ENCODE data around the gene CYBC1. TPM values are rescaled to one million over a fixed set of nuclear protein-coding genes. Genes with fewer than 3 reads are reported as not detected.

CYBC1 gene
- total and polyA plus RNA-seq, 7 experiments from 2014 or later = 112 to 385 (median 181) TPM

GRCh38 chr17:82392941-82393340 is 57.6 kb downstream of the CYBC1 start:
- Mint-ChIP-seq H3K27me3 (no peaks in the 10 kb centered on the region), H3K4me1 (peaks cover 0 to 10% (median 0%) of the 10 kb centered on the region in 7 donors), H3K36me3 (peaks cover 0 to 23% (median 8%) of the 10 kb centered on the region in 5 donors), H3K27ac (no peak overlapping the region), H3K4me3 (no peak overlapping the region), H3K9me3 (peaks cover 0 to under 1% (median 0%) of the 10 kb centered on the region in 11 donors)
- intact Hi-C loops (cut with micrococcal nuclease) = no loop called here
- peaks cover 0 to 37% (median 0%) of the 10 kb centered on the region in 3 experiments for H3K36me3 ChIP-seq (ENCODE audit: control insufficient read depth in 2 of 3, insufficient read depth in 3 of 3, low read length in 3 of 3)
- ATAC-seq (no peak), DNase-seq (no peak)
- H3K27ac ChIP-seq (ENCODE audit: low read depth, low read length) = no peak overlapping the region
- no peaks in the 10 kb centered on the region for H3K9me3 ChIP-seq (ENCODE audit: control insufficient read depth in 2 of 3, low read length in 3 of 3)
- ChIA-PET POLR2A (interaction anchor here (0.8 kb wide), 1 partner anchor 63 kb away, joined by 3 read pairs; no protein-coding TSS in a partner anchor), CTCF (no interaction called here)
- no peaks in the 10 kb centered on the region for H3K27me3 ChIP-seq (ENCODE audit: control insufficient read depth in 2 of 2, insufficient read depth in 2 of 2, low read length in 2 of 2)
- no peak overlapping the region for H3K4me3 ChIP-seq (ENCODE audit: low read length)
- H3K4me1 ChIP-seq (ENCODE audit: control insufficient read depth in 2 of 2, insufficient read depth in 2 of 2, low read length in 2 of 2) = no peaks in the 10 kb centered on the region

Other genes with a start within 250 kb of the CYBC1 start
- gene CCDC57, start 237.9 kb downstream of the CYBC1 start, total RNA-seq = 100 to 1,000 TPM in 2 of 5 experiments, 10 to 100 TPM in 3; 75.7 to 127 (median 95.0) TPM
- gene CCDC57, start 237.9 kb downstream of the CYBC1 start, polyA plus RNA-seq = 10 to 100 TPM; 32.1 to 36.8 TPM
- gene SLC16A3, start 221.7 kb downstream of the CYBC1 start, total RNA-seq = 100 to 1,000 TPM in 2 of 5 experiments, 10 to 100 TPM in 3; 14.6 to 264 (median 67.0) TPM
- gene SLC16A3, start 221.7 kb downstream of the CYBC1 start, polyA plus RNA-seq = 1 to 10 TPM; 1.4 to 1.9 TPM
- 100 to 1,000 TPM; 144 to 249 (median 176) TPM for gene CSNK1D, start 177.1 kb downstream of the CYBC1 start, total RNA-seq
- 10 to 100 TPM; 46.1 to 81.3 TPM for gene CSNK1D, start 177.1 kb downstream of the CYBC1 start, polyA plus RNA-seq
- gene CD7, start 133.1 kb downstream of the CYBC1 start, total RNA-seq = 100 to 1,000 TPM in 3 of 5 experiments, 10 to 100 TPM in 2; 61.9 to 390 (median 165) TPM
- gene CD7, start 133.1 kb downstream of the CYBC1 start, polyA plus RNA-seq = 100 to 1,000 TPM; 169 to 183 TPM
- gene SECTM1, start 117.0 kb downstream of the CYBC1 start, total RNA-seq = 10 to 100 TPM in 2 of 5 experiments, 1 to 10 TPM in 3; 2.3 to 32.4 (median 5.1) TPM
- 1 to 10 TPM; 1.5 to 3.2 TPM for gene SECTM1, start 117.0 kb downstream of the CYBC1 start, polyA plus RNA-seq
- not detected for gene TEX19, start 91.5 kb downstream of the CYBC1 start, total RNA-seq
- not detected for gene TEX19, start 91.5 kb downstream of the CYBC1 start, polyA plus RNA-seq
- not detected for gene UTS2R, start 79.0 kb downstream of the CYBC1 start, total RNA-seq
- not detected for gene UTS2R, start 79.0 kb downstream of the CYBC1 start, polyA plus RNA-seq
- 100 to 1,000 TPM in 2 of 5 experiments, 10 to 100 TPM in 3; 62.7 to 153 (median 66.9) TPM for gene HEXD, start 32.4 kb downstream of the CYBC1 start, total RNA-seq
- gene HEXD, start 32.4 kb downstream of the CYBC1 start, polyA plus RNA-seq = 10 to 100 TPM; 12.5 to 18.1 TPM
- gene OGFOD3, start 32.2 kb downstream of the CYBC1 start, total RNA-seq = 10 to 100 TPM; 21.9 to 34.6 (median 32.3) TPM
- 10 to 100 TPM; 29.7 to 42.1 TPM for gene OGFOD3, start 32.2 kb downstream of the CYBC1 start, polyA plus RNA-seq
- 100 to 1,000 TPM in 1 of 5 experiments, 10 to 100 TPM in 4; 59.8 to 188 (median 67.1) TPM for gene NARF, start 8.0 kb upstream of the CYBC1 start, total RNA-seq
- gene NARF, start 8.0 kb upstream of the CYBC1 start, polyA plus RNA-seq = 100 to 1,000 TPM; 102 to 103 TPM
- 10 to 100 TPM; 36.5 to 67.1 (median 48.4) TPM for gene FOXK2, start 69.0 kb upstream of the CYBC1 start, total RNA-seq
- gene FOXK2, start 69.0 kb upstream of the CYBC1 start, polyA plus RNA-seq = 1 to 10 TPM; 4.2 to 4.8 TPM
- 10 to 100 TPM; 44.9 to 91.6 (median 68.4) TPM for gene WDR45B, start 197.7 kb upstream of the CYBC1 start, total RNA-seq
- gene WDR45B, start 197.7 kb upstream of the CYBC1 start, polyA plus RNA-seq = 10 to 100 TPM; 30.5 to 36.8 TPM
- 1 to 10 TPM; 2.8 to 6.1 (median 3.6) TPM for gene RAB40B, start 247.9 kb upstream of the CYBC1 start, total RNA-seq
- 1 to 10 TPM; 1.3 to 2.5 TPM for gene RAB40B, start 247.9 kb upstream of the CYBC1 start, polyA plus RNA-seq

All from naive thymus-derived CD4-positive, alpha-beta T cell (primary cell).